ENCODE results near the gene LTO1.

The LTO1 gene

GRCh38 chr11:69644071-69644961 is 30.8 kb downstream of the LTO1 start:
- DNase-seq: no peak

- no peak for DNase-seq
Observed at GRCh38 chr11:69643646-69644045, 31.5 kb downstream of the LTO1 start.

GRCh38 chr11:69642913-69643632 is 32.1 kb downstream of the LTO1 start:
- peak; percentile 17 for DNase-seq

GRCh38 chr11:69642549-69642912 is 32.6 kb downstream of the LTO1 start:
- no peak for DNase-seq

- DNase-seq: no peak
Observed at GRCh38 chr11:69641681-69642548, 33.2 kb downstream of the LTO1 start.

- DNase-seq: no peak
Observed at GRCh38 chr11:69640995-69641581, 34.1 kb downstream of the LTO1 start, which contains the start of gene CCND1. TSS of gene CCND1 (plus strand) at chr11:69641156. CDS start at chr11:69641314, 158 bp downstream.

GRCh38 chr11:69640260-69640994 is 34.7 kb downstream of the LTO1 start:
- no peak for DNase-seq

GRCh38 chr11:69639831-69640230 is 35.3 kb downstream of the LTO1 start:
- no peak for DNase-seq

- no peak for DNase-seq
Observed at GRCh38 chr11:69638941-69639681, 36.0 kb downstream of the LTO1 start.

- no peak for DNase-seq
Observed at GRCh38 chr11:69637941-69638871, 36.9 kb downstream of the LTO1 start.

- DNase-seq: no peak
Observed at GRCh38 chr11:69637198-69637940, 37.8 kb downstream of the LTO1 start.

GRCh38 chr11:69636512-69637197 is 38.5 kb downstream of the LTO1 start:
- DNase-seq: no peak

GRCh38 chr11:69635804-69636511 is 39.2 kb downstream of the LTO1 start:
- DNase-seq: no peak

GRCh38 chr11:69635195-69635594 is 40.0 kb downstream of the LTO1 start:
- no peak for DNase-seq

- DNase-seq: no peak
Observed at GRCh38 chr11:69634590-69634989, 40.6 kb downstream of the LTO1 start.

GRCh38 chr11:69634069-69634468 is 41.1 kb downstream of the LTO1 start:
- DNase-seq: no peak

GRCh38 chr11:69632900-69633299 is 42.3 kb downstream of the LTO1 start:
- no peak for DNase-seq

GRCh38 chr11:69630424-69630823 is 44.7 kb downstream of the LTO1 start:
- DNase-seq: no peak
